Stimulated activated CD4-positive, alpha-beta T cell treated with anti-CD3 and anti-CD28 coated beads, Interleukin-4, amount 100 ng/mL, for 4 hours (primary cell): ENCODE measurements around the gene PLS1.
"Not testable (repeated sequence)": the region's sequence is repeated elsewhere in the genome, so short reads cannot be mapped to it uniquely, and the experiment has no call there.

Experiments
- DNase-seq, 2 experiments: peaks; one replicate each; pipeline ENCODE4 v3.0.0-alpha.2; 2020

Gene PLS1

DNA sequence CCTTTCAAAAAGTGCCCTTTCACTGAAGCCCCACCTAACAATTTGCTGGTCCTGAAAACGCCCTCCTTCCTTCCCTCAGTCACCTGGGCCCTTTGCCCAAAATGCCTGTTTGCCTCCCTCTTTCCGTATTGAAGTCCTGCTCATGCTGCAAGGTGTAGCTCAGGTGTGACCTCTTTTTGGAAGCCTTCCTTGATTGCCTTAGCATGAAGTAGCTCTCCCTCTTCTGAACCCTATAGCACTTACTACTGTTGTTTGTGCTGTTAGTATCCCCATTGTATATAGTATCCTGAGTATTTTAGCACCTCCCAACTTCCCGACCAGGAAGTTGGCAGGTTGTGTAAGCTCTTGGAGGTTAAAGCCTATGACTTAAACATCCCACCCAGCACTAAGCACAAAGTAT lies 1.7 kb downstream of the PLS1 start:
- DNase-seq = no peak

DNA sequence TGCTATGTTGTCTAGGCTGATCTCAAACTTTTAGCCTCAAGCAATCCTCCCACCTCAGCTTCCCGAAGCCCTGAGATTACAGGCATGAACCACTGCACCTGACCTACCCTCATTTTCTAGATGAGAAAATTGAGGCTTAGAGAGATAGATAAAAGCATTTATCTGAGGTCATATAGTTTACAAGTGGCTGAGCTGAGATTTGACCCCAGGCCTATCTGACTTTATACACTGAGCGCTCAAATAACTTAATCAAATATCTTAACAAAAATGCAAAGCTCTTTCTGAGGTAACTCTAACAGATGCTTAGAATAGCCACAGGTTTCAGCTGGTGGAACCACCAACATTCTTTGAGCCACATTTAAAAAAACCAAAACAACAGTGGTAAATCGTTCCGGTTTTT lies 5.5 kb downstream of the PLS1 start:
- no peak for DNase-seq

GRCh38 chr3:142602619-142603385 lies 6.6 kb downstream of the PLS1 start:
- DNase-seq = no peak

- not testable (repeated sequence) for DNase-seq
These were observed 7.2 kb downstream of the PLS1 start for GRCh38 chr3:142603386-142603705.

- no peak for DNase-seq
These were observed 8.7 kb downstream of the PLS1 start for GRCh38 chr3:142604940-142605339.

DNA sequence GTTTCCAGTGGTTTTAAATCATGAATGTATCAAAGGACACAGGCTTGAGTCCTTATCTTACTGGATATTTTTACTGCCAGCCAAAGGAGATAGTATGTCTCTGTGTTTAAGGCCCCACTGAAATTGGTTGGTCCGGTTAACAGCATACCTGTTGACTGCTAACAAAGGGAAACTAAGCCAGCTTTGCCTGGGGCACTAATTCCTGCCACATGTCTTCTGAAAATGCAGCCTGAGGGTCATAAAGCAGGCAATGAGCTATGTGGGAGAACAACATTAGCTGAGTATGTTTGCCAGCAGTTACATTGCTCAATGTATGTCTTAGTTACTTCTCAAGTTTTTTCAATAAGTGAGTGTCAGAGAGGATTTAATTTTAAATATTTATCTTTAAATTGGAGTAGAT lies 12.4 kb downstream of the PLS1 start:
- no peak for DNase-seq

GRCh38 chr3:142609136-142609535 lies 12.9 kb downstream of the PLS1 start:
- DNase-seq = no peak

- DNase-seq = no peak
These were observed 15.0 kb downstream of the PLS1 start for GRCh38 chr3:142611206-142611605.

DNA sequence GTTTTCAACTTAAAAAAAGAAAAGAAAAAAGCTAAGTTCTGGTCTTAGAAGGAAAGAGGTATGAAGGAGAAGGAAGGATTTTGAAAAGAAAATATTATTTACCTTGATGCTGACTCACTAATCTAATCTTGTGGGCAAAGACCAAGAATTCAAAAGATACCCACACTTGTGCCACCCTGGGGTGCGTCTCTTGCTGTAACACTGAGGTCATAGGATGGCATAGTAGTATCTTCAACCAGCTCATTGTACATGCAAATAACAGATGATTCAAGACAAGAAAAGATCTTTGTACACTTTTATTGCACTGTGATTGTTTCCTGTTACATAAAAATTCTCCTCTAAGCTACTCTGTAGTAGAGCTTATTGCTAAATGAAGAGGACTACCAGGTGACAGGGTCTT lies 17.3 kb downstream of the PLS1 start:
- DNase-seq = no peak

GRCh38 chr3:142614059-142614626 lies 17.9 kb downstream of the PLS1 start:
- no peak for DNase-seq

GRCh38 chr3:142615171-142615570 lies 19.0 kb downstream of the PLS1 start:
- DNase-seq = no peak

DNA sequence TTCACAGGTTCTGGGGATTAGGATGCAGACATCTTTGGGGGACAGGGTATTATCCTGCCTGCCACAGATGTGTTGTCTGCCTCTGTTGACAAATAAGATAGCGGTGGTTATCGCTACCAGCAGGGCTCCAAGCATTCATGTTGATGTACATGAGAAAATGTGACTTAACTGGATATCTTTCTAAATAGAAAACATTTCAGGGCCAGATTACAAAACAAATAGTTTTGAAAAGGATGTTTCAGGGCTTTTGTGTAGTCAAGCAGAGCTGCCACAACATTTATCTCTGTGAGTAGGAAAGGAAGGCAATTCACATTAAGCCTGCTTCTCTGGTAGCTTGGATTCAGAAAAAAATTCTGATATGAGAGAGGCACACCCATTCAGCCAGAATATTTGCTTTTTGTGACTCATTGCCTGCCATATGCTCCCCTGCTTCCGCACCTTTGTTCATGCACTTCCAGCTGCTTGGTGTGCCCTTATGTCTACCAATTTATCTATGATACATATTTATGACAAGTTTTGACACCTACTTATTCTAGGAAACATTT lies 22.8 kb downstream of the PLS1 start:
- DNase-seq = no peak

GRCh38 chr3:142622405-142622804 lies 26.2 kb downstream of the PLS1 start:
- DNase-seq = no peak

DNA sequence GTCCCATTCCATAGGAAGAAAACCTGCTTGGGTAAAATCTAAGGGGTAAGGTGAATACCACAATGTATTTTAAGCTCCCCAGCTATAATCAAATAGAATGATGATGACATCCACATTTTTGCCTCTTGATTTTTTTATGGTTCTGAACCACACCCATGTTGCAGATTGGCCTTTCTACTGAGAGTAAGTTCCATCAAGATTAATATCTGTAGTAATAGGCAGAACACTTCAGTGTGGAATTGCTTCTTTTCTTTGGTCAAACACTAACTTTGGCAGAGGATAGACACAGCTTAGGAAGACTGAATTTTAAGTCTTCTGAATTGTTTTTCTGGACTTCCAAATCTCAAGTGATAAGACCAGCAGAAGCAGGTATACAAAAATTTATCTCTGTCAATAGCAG lies 27.0 kb downstream of the PLS1 start:
- DNase-seq = no peak

DNA sequence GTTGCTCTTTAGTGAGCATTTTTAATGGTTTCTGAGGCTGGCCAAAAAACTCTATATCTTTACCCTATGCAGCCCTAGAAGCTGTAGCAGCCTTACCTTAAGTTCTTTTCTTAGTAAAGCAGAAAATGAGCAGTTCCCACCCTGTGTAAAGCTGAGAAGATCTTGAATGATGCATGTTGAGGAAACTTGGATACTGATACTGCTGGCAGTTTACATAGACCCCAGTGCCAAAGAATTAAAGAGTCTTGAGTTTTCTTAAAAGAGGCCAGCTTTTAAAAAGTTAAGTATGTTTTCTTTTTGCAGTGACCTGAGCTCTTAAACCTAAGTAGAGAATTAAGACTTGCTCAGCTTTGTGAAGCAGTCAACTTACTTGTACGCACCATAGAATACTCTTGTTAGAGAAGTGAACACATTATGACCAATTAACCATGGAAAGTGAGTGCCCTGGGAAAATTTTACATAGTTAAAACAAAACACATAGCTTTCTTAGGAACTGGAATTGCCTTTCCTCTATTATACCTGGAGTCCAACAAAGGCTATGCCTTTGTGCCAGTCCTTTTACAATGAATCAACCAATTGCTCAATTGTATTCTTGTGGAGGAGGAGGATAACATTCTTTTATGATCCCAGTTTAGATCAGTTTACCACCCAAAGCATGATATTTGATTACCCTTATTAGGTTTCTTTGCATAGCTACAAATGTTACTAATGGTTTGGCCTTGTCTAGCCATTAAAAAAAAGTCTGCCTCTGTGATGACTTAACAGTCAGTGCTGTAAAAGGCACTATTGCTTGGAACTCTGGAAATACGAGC lies 28.4 kb downstream of the PLS1 start:
- no peak for DNase-seq

DNA sequence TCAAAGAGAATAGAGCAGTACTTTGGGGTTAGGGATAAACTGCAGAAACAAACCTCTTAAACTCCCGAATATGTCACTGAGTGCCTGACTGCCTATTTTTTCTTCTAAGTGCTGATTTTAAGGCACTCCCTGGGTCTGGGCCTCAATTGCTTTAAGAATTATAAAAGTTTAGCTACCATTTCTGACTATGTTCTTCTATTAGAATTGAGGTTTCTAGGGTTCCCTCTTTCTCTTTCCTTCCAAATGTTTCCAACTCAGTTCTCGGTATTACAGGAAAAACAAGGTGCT lies 28.9 kb downstream of the PLS1 start:
- no peak for DNase-seq

- no peak for DNase-seq
These were observed 30.8 kb downstream of the PLS1 start for GRCh38 chr3:142626971-142627370.

DNA sequence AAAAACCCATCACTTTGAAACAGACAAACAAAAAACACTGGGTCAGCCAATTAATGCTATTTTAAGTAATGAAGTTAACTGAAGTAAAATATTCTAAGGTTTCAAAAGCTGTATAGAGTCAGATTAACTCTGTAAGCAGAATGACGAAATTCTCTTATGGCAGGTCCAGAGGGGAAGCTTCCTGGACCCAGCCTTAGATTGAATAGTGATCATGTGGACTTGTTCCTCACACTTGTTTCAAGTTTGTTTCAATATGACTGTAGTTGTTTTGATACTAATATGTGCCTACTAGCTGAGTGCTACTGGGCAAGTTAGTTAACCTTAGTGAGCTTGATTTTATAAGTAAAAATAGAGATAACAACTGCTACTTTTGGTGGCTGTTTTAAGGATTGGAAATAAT lies 32.6 kb downstream of the PLS1 start:
- DNase-seq = no peak

- no peak for DNase-seq
These were observed 36.9 kb downstream of the PLS1 start for GRCh38 chr3:142633073-142633472.

- DNase-seq = no peak
These were observed 39.9 kb downstream of the PLS1 start for GRCh38 chr3:142636050-142636449.

DNA sequence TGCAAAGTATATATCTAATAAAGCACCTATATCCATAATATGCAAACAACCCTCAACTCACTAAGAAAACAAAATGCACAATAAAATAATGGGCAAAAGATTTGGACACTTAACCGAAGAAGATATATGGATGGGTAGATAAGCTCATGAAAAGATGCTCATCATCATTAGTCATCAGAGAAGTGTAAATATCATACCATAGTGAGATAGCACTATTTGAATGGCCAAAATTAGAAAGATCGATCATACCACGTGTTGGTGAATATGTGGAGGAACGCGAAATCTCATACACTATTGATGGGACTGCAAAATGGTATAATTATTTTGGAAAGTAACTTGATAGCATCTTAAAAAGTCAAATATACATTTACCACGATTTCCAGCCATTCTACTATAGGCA lies 40.5 kb downstream of the PLS1 start:
- no peak for DNase-seq

- DNase-seq = no peak
These were observed 42.1 kb downstream of the PLS1 start for GRCh38 chr3:142638291-142638690.

GRCh38 chr3:142641504-142641903 lies 45.3 kb downstream of the PLS1 start:
- no peak for DNase-seq

GRCh38 chr3:142642956-142643355 lies 46.8 kb downstream of the PLS1 start:
- no peak for DNase-seq
